H1 (cell line): ENCODE data around the gene HOXD1. TPM values are rescaled to one million over a fixed set of nuclear protein-coding genes. Genes with fewer than 3 reads are reported as not detected.

ENCODE experiments used
- CTCF ChIA-PET: fragments of 300-600 bp; sonication (Branson Sonifier 250); formaldehyde crosslinking; loops from one replicate; lab custom pipeline; 2021; ENCODE audit not compliant: partially characterized antibody; lab: Charles Lee
- POLR2A ChIA-PET: fragments of 300-600 bp; sonication (Branson Sonifier 250); formaldehyde crosslinking; loops from one replicate; lab custom pipeline; 2021; ENCODE audit warnings: inconsistent platforms; ENCODE audit not compliant: partially characterized antibody; lab: Charles Lee
- DNase-seq, 2 experiments: peaks; one replicate each; pipeline versions ENCODE4 v3.0.0 to v3.0.0-alpha.2; 2010 to 2022; ENCODE audit warnings: low spot score in 2 of 2, low read depth in 1 of 2, mixed read lengths in 1 of 2
- FAIRE-seq: peaks from 2 replicates; lab custom pipeline; 2011; peaks lifted over from hg19 to GRCh38; lab: Jason Lieb, UNC
- H2AFZ ChIP-seq: 2 replicates; pipeline ENCODE4 v1.8.1; 2012; ENCODE audit warnings: low read length, inconsistent platforms
- H2AK5ac ChIP-seq: 2 replicates; pipeline ENCODE4 v1.6.1; 2013; ENCODE audit warnings: low read depth, low read length
- H2BK120ac ChIP-seq: replicated peaks from 2 replicates; pipeline ENCODE3; 2013; ENCODE audit warnings: low read depth, low read length, inconsistent platforms
- H2BK12ac ChIP-seq: 2 replicates; pipeline ENCODE4 v1.6.1; 2013; ENCODE audit warnings: low read depth, low read length
- H2BK15ac ChIP-seq: 2 replicates; pipeline ENCODE4 v1.6.1; 2013; ENCODE audit warnings: low read length
- H2BK20ac ChIP-seq: 2 replicates; pipeline ENCODE4 v1.6.1; 2013; ENCODE audit warnings: low read length
- H2BK5ac ChIP-seq: 2 replicates; pipeline ENCODE4 v1.6.1; 2013; ENCODE audit warnings: low read depth, low read length
- H3K14ac ChIP-seq: 2 replicates; pipeline ENCODE4 v1.6.1; 2013; ENCODE audit warnings: inconsistent platforms; ENCODE audit not compliant: insufficient read length
- H3K18ac ChIP-seq: 2 replicates; pipeline ENCODE4 v1.6.1; 2013; ENCODE audit warnings: low read length; ENCODE audit errors: extremely low read depth
- H3K23ac ChIP-seq: 2 replicates; pipeline ENCODE4 v1.6.1; 2013; ENCODE audit warnings: inconsistent platforms; ENCODE audit not compliant: insufficient read length
- H3K23me2 ChIP-seq: 2 replicates; pipeline ENCODE4 v1.6.1; 2013; ENCODE audit warnings: low read depth, low read length
- H3K27ac ChIP-seq: 2 replicates; pipeline ENCODE4 v1.6.1; 2011; ENCODE audit warnings: low read depth, low read length, inconsistent platforms
- H3K27me3 ChIP-seq, 4 experiments: replicated peaks in 1 of 4; 1 replicate in 1 of 4; 2 replicates in 3 of 4; pipeline versions ENCODE4 v1.6.1 to v1.8.1; 2011 to 2013; ENCODE audit warnings: low read length in 3 of 4, mild to moderate bottlenecking in 3 of 4, inconsistent platforms in 2 of 4, mixed read lengths in 2 of 4, moderate library complexity in 1 of 4; ENCODE audit not compliant: control insufficient read depth in 3 of 4, insufficient read depth in 3 of 4; ENCODE audit errors: extremely low read depth in 1 of 4
- H3K36me3 ChIP-seq, 4 experiments: 2 replicates each; pipeline versions ENCODE4 v1.6.1 to v1.8.1; 2011 to 2013; ENCODE audit warnings: mild to moderate bottlenecking in 4 of 4, low read length in 3 of 4, moderate library complexity in 2 of 4, control low read depth in 1 of 4, inconsistent platforms in 1 of 4; ENCODE audit not compliant: insufficient read depth in 4 of 4, control insufficient read depth in 2 of 4
- H3K4ac ChIP-seq: replicated peaks from 2 replicates; pipeline ENCODE3; 2013; ENCODE audit warnings: low read length, low read depth, mixed read lengths, inconsistent platforms; ENCODE audit not compliant: insufficient read length
- H3K4me1 ChIP-seq, 4 experiments: replicated peaks in 1 of 4; 1 replicate in 1 of 4; 2 replicates in 3 of 4; pipeline versions ENCODE4 v1.6.1 to v1.8.1; 2011 to 2013; ENCODE audit warnings: low read length in 3 of 4, inconsistent platforms in 2 of 4, mixed read lengths in 1 of 4; ENCODE audit not compliant: insufficient read depth in 4 of 4, control insufficient read depth in 3 of 4
- H3K4me2 ChIP-seq, 2 experiments: 2 replicates each; pipeline versions ENCODE4 v1.6.1 to v1.8.1; 2011 to 2013; ENCODE audit warnings: low read depth in 2 of 2, low read length in 2 of 2, control low read depth in 1 of 2, inconsistent platforms in 1 of 2, mild to moderate bottlenecking in 1 of 2; ENCODE audit not compliant: insufficient read depth in 1 of 2
- H3K4me3 ChIP-seq, 4 experiments: fragments of 200-600, 300-600 bp in 1 of 4; sonication (generic), shearing (Covaris generic), sonication (Bioruptor Twin) in 1 of 4; 2 replicates each; pipeline versions ENCODE4 v1.5.1 to v1.8.1; 2011 to 2016; ENCODE audit warnings: low read length in 4 of 4, low read depth in 3 of 4, control low read depth in 2 of 4, inconsistent platforms in 2 of 4, mild to moderate bottlenecking in 2 of 4, mixed read lengths in 1 of 4, moderate library complexity in 1 of 4; ENCODE audit not compliant: insufficient read depth in 2 of 4; ENCODE audit errors: extremely low read depth in 1 of 4
- H3K56ac ChIP-seq: replicated peaks from 2 replicates; pipeline ENCODE3; 2013; ENCODE audit warnings: low read depth, mild to moderate bottlenecking, mixed read lengths, low read length, inconsistent platforms; ENCODE audit not compliant: insufficient read length
- H3K79me1 ChIP-seq: 2 replicates; pipeline ENCODE4 v1.6.1; 2013; ENCODE audit warnings: low read depth, low read length, control low read depth
- H3K79me2 ChIP-seq, 2 experiments: 2 replicates each; pipeline versions ENCODE4 v1.6.1 to v1.8.1; 2012 to 2013; ENCODE audit warnings: low read length in 2 of 2, mild to moderate bottlenecking in 2 of 2, inconsistent platforms in 1 of 2; ENCODE audit not compliant: insufficient read depth in 2 of 2, control insufficient read depth in 1 of 2
- H3K9ac ChIP-seq, 4 experiments: replicated peaks in 1 of 4; 1 replicate in 1 of 4; 2 replicates in 3 of 4; pipeline versions ENCODE4 v1.6.1 to v1.8.1; 2011 to 2013; ENCODE audit warnings: low read depth in 3 of 4, low read length in 3 of 4, control low read depth in 2 of 4, mild to moderate bottlenecking in 2 of 4, moderate library complexity in 2 of 4, inconsistent platforms in 1 of 4; ENCODE audit errors: extremely low read depth in 1 of 4
- H3K9me3 ChIP-seq, 2 experiments: 2 replicates each; pipeline versions ENCODE4 v1.6.1 to v1.8.1; 2012 to 2013; ENCODE audit warnings: mild to moderate bottlenecking in 2 of 2, moderate library complexity in 2 of 2, control low read depth in 1 of 2, inconsistent platforms in 1 of 2, low read depth in 1 of 2, low read length in 1 of 2, mixed read lengths in 1 of 2; ENCODE audit not compliant: insufficient read depth in 2 of 2
- H4K20me1 ChIP-seq, 2 experiments: replicated peaks in 1 of 2; 2 replicates each; pipeline versions ENCODE3 to v1.8.1; 2011 to 2013; ENCODE audit warnings: inconsistent platforms in 2 of 2, low read length in 2 of 2, mild to moderate bottlenecking in 1 of 2; ENCODE audit not compliant: insufficient read depth in 2 of 2, control insufficient read depth in 1 of 2
- H4K5ac ChIP-seq: 2 replicates; pipeline ENCODE4 v1.6.1; 2013; ENCODE audit warnings: low read length, low read depth, mixed read lengths, inconsistent platforms; ENCODE audit not compliant: insufficient read length
- H4K8ac ChIP-seq: 2 replicates; pipeline ENCODE4 v1.8.0; 2013; ENCODE audit warnings: mild to moderate bottlenecking, moderate library complexity, low read length, inconsistent platforms; ENCODE audit not compliant: insufficient read depth; ENCODE audit errors: extremely low read depth
- H4K91ac ChIP-seq: replicated peaks from 2 replicates; pipeline ENCODE3; 2013; ENCODE audit warnings: low read length, mixed read lengths, inconsistent platforms; ENCODE audit not compliant: insufficient read length
- KDM5A ChIP-seq: fragments of 200-600 bp; IDR thresholded peaks from 2 replicates; pipeline ENCODE4 v1.7.1; 2012; ENCODE audit warnings: mild to moderate bottlenecking, low read length, inconsistent platforms, mixed read lengths
- RNF2 ChIP-seq: fragments of 200-900, 300-1000 bp; sonication (generic); IDR thresholded peaks from 2 replicates; pipeline ENCODE4 v1.7.1; 2016; ENCODE audit warnings: borderline replicate concordance, low read depth, mild to moderate bottlenecking, antibody characterized with exemption, low read length; ENCODE audit not compliant: poor library complexity, severe bottlenecking; ENCODE audit errors: missing control alignments
- WGBS, 2 experiments: shearing (Covaris generic) in 1 of 2; methylation state at CpG; one replicate each; pipeline versions ENCODE4 v1.1.6 to v1.1.7; 2013 to 2015; ENCODE audit warnings: low lambda C conversion rate in 2 of 2, mixed read lengths in 2 of 2, inconsistent platforms in 1 of 2, low coverage in 1 of 2, missing lambda C conversion rate in 1 of 2; ENCODE audit not compliant: insufficient replicate concordance in 2 of 2, insufficient coverage in 1 of 2, insufficient read length in 1 of 2; ENCODE audit errors: extremely low coverage in 1 of 2, missing lambda C conversion rate in 1 of 2; 5-methylcytosine and 5-hydroxymethylcytosine counted together
- polyA plus RNA-seq, 7 experiments: library from polyadenylated mRNA; depleted of rRNA in 3 of 7; stranded (reverse) in 5 of 7; unstranded in 2 of 7; fragments of >200 nt in 5 of 7; fragments of 200-250 nt in 2 of 7; gene quantifications; 1 replicate in 5 of 7; 2 replicates in 1 of 7; 4 replicates in 1 of 7; pipeline versions ENCODE4 v1.2.1 to v1.2.3, GENCODE V29; 2011 to 2013; ENCODE audit warnings: missing spikeins in 2 of 7, mixed read lengths in 2 of 7
- total RNA-seq: library from RNA; stranded (reverse); fragmentation: NEBNext Ultra II Directional; extraction: Animal tissue kit (Norgen Biotek cat#: 25700); gene quantifications from 2 replicates; pipeline ENCODE4 v1.2.1, GENCODE V29; 2021

The HOXD1 gene
- total and polyA plus RNA-seq, 2 of the 8 experiments (the other 6 are each of a cell fraction or from before 2014, with no cell fraction given), result 0.03 TPM; not detected in 1

DNA sequence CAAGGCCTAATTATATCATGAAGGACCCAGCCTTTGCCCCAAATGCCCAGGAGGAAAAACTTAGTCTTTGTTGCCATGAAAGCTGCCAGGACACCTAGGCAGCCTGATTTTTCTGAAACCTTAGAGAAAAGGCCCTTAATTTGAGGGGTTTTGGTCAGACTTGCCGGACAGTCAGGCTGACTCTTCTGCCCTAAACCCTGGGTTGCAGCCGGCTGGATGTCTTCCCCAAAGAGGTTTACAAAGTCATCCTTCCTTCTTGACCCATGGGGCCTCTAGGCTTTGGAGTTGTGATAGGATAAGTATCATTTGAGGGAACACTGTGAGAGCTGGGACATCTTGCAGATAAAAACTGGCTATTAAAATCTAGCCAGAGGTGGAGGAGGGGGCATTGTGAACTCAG is 2.4 kb upstream of the HOXD1 start:
- H3K27me3 ChIP-seq, result peaks cover 81 to 99% (median 96%) of the 10 kb centered on the region in 4 experiments
- no peak overlapping the region for H4K91ac ChIP-seq
- H3K9ac ChIP-seq, result no peak overlapping the region
- no peak overlapping the region for H3K4ac ChIP-seq
- no peaks in the 10 kb centered on the region for H3K79me1 ChIP-seq
- TF ChIP-seq KDM5A, result no peak
- TF ChIP-seq RNF2, result peak; percentile 23
- no peak overlapping the region for H2BK5ac ChIP-seq
- no peak overlapping the region for H2BK20ac ChIP-seq
- H4K8ac ChIP-seq, result no peak overlapping the region
- H2BK15ac ChIP-seq, result no peak overlapping the region
- no peak overlapping the region for H3K18ac ChIP-seq
- no peak overlapping the region for H2BK120ac ChIP-seq
- H2AFZ ChIP-seq, result no peak overlapping the region
- peaks cover 3 to 6% (median 4%) of the 10 kb centered on the region in 4 experiments; a peak in 5 of 7 replicates for H3K4me1 ChIP-seq
- no peak for FAIRE-seq
- POLR2A ChIA-PET, result interaction anchor here (1.5 kb wide), 1 partner anchor 11 kb away, joined by 3 read pairs; no protein-coding TSS in a partner anchor
- no peaks in the 10 kb centered on the region for H3K9me3 ChIP-seq
- H3K4me2 ChIP-seq, result no peak overlapping the region
- no peak overlapping the region for H2BK12ac ChIP-seq
- H3K79me2 ChIP-seq, result no peaks in the 10 kb centered on the region
- CTCF ChIA-PET, result interaction anchor here (0.8 to 8.7 kb wide), 5 partner anchors 12 to 269 kb away, joined by 3 to 60 read pairs (median 5); no protein-coding TSS in a partner anchor
- peaks cover 11% of the 10 kb centered on the region; the same call in 1 of the 2 replicates for H3K23me2 ChIP-seq
- no peak overlapping the region for H3K56ac ChIP-seq
- H3K36me3 ChIP-seq, result no peaks in the 10 kb centered on the region
- H2AK5ac ChIP-seq, result no peak overlapping the region
- H3K14ac ChIP-seq, result no peak overlapping the region
- DNase-seq, result no peak
- 82% methylated on average over 2 of the region's 2 CpGs; no CpG with 5 or more reads in 1 of the 2 experiments for WGBS, 2 experiments
- H3K27ac ChIP-seq, result no peak overlapping the region
- H3K4me3 ChIP-seq, result no peak overlapping the region
- H4K20me1 ChIP-seq, result peaks cover 13 to 19% of the 10 kb centered on the region in 2 experiments
- H3K23ac ChIP-seq, result no peak overlapping the region
- H4K5ac ChIP-seq, result no peak overlapping the region
